Hepatocyte (in vitro differentiated cells): Measurements from ENCODE around the gene SLC9A6. TPM values are rescaled to one million over a fixed set of nuclear protein-coding genes. Genes with fewer than 3 reads are reported as not detected.
A peak's percentile ranks its signal among the peaks of the same experiment; 100 is the strongest.

Experiments
- DNase-seq: peaks from one replicate; pipeline ENCODE4 v3.0.0-alpha.2; 2016; ENCODE audit warnings: low spot score
- H2AFZ ChIP-seq: fragments of 200-600 bp; sonication (generic); 2 replicates; pipeline ENCODE4 v1.6.0; 2016; ENCODE audit warnings: antibody characterized with exemption, mild to moderate bottlenecking
- H3K27ac ChIP-seq: fragments of 200-600 bp; sonication (generic); 2 replicates; pipeline ENCODE4 v1.5.1; 2016; ENCODE audit warnings: mild to moderate bottlenecking
- H3K27me3 ChIP-seq: fragments of 200-600 bp; sonication (generic); 2 replicates; pipeline ENCODE4 v1.6.1; 2016
- H3K36me3 ChIP-seq: fragments of 200-600 bp; sonication (generic); replicated peaks from 2 replicates; pipeline ENCODE4 v1.5.1; 2016; ENCODE audit warnings: low read depth; ENCODE audit not compliant: insufficient read depth
- H3K4me1 ChIP-seq: fragments of 200-600 bp; sonication (generic); 2 replicates; pipeline ENCODE4 v1.5.1; 2016; ENCODE audit warnings: mild to moderate bottlenecking, moderate library complexity; ENCODE audit not compliant: insufficient read depth
- H3K4me2 ChIP-seq: fragments of 200-600 bp; sonication (generic); 2 replicates; pipeline ENCODE4 v1.6.0; 2016
- H3K4me3 ChIP-seq: fragments of 200-600 bp; sonication (generic); 2 replicates; pipeline ENCODE4 v1.5.1; 2016; ENCODE audit warnings: mild to moderate bottlenecking
- H3K79me2 ChIP-seq: fragments of 200-600 bp; sonication (generic); 2 replicates; pipeline ENCODE4 v1.6.0; 2017; ENCODE audit warnings: mild to moderate bottlenecking
- H3K9me2 ChIP-seq: fragments of 200-600 bp; sonication (generic); replicated peaks from 2 replicates; pipeline ENCODE4 v1.6.0; 2017; ENCODE audit warnings: mild to moderate bottlenecking; ENCODE audit not compliant: insufficient read depth
- H3K9me3 ChIP-seq: fragments of 200-600 bp; sonication (generic); 2 replicates; pipeline ENCODE4 v1.5.1; 2016; ENCODE audit warnings: low read depth, mild to moderate bottlenecking
- H4K20me1 ChIP-seq: fragments of 200-600 bp; sonication (generic); 2 replicates; pipeline ENCODE4 v1.6.0; 2016; ENCODE audit warnings: mild to moderate bottlenecking; ENCODE audit not compliant: insufficient read depth, poor library complexity, severe bottlenecking
- CTCF ChIP-seq: fragments of 200-600 bp; sonication (generic); IDR thresholded peaks from 2 replicates; pipeline ENCODE4 v1.5.1; 2016; ENCODE audit warnings: antibody characterized with exemption, mild to moderate bottlenecking; ENCODE audit not compliant: poor library complexity
- EZH2 ChIP-seq: fragments of 200-600 bp; sonication (generic); IDR thresholded peaks from 2 replicates; pipeline ENCODE4 v1.6.1; 2016; ENCODE audit warnings: antibody characterized with exemption, mild to moderate bottlenecking, borderline replicate concordance
- EZH2phosphoT487 ChIP-seq: fragments of 200-600 bp; sonication (generic); IDR thresholded peaks from one replicate; pipeline ENCODE4 v1.6.1; 2018; ENCODE audit warnings: antibody characterized with exemption, mild to moderate bottlenecking, low read depth, moderate library complexity; ENCODE audit not compliant: unreplicated experiment, severe bottlenecking
- WGBS: methylation state at CpG from one replicate; pipeline ENCODE4 v1.1.6; 2016; ENCODE audit warnings: low lambda C conversion rate; ENCODE audit errors: missing lambda C conversion rate; 5-methylcytosine and 5-hydroxymethylcytosine counted together
- polyA plus RNA-seq: library from polyadenylated mRNA; unstranded; fragments of >200 nt; fragmentation: Nextera tagmentation; extraction: Ambion mirVana; gene quantifications from 2 replicates; pipeline ENCODE4 v1.2.1, GENCODE V29; 2016
- total RNA-seq: library from RNA; depleted of rRNA; stranded (reverse); fragments of >200 nt; gene quantifications from 2 replicates; pipeline ENCODE4 v1.2.3, GENCODE V29; 2014

The SLC9A6 gene
- total and polyA plus RNA-seq, 2 experiments from 2014 or later, result 9.6 to 21.6 TPM

GRCh38 chrX:136046295-136047015 is 61.2 kb downstream of the SLC9A6 start:
- Histone ChIP-seq H3K4me1 (no peaks in the 10 kb centered on the region), H3K9me3 (no peaks in the 10 kb centered on the region), H3K9me2 (no peaks in the 10 kb centered on the region), H3K27me3 (no peaks in the 10 kb centered on the region), H3K4me2 (no peak overlapping the region), H2AFZ (no peak overlapping the region), H3K36me3 (no peaks in the 10 kb centered on the region), H4K20me1 (no peaks in the 10 kb centered on the region), H3K4me3 (no peak overlapping the region), H3K27ac (no peak overlapping the region), H3K79me2 (no peaks in the 10 kb centered on the region)
- peak; percentile 14 for DNase-seq
- WGBS, result 57% methylated on average over 13 of the region's 13 CpGs
- TF ChIP-seq EZH2phosphoT487, result no peak
- TF ChIP-seq EZH2, result no peak
- no peak for TF ChIP-seq CTCF

- Histone ChIP-seq H3K9me2 (no peaks in the 10 kb centered on the region), H3K27me3 (no peaks in the 10 kb centered on the region), H3K4me1 (no peaks in the 10 kb centered on the region), H3K4me3 (no peak overlapping the region), H3K9me3 (no peaks in the 10 kb centered on the region), H2AFZ (no peak overlapping the region), H4K20me1 (no peaks in the 10 kb centered on the region), H3K4me2 (no peak overlapping the region), H3K36me3 (no peaks in the 10 kb centered on the region), H3K79me2 (no peaks in the 10 kb centered on the region), H3K27ac (no peak overlapping the region)
- 62% methylated on average over 2 of the region's 2 CpGs for WGBS
- TF ChIP-seq CTCF, result no peak
- TF ChIP-seq EZH2phosphoT487, result no peak
- TF ChIP-seq EZH2, result no peak
- no peak for DNase-seq
These were observed 61.9 kb downstream of the SLC9A6 start for GRCh38 chrX:136047016-136047642.

- H4K20me1 ChIP-seq, result no peaks in the 10 kb centered on the region
- H3K9me2 ChIP-seq, result no peaks in the 10 kb centered on the region
- no peak overlapping the region for H3K4me2 ChIP-seq
- 70% methylated on average over 4 of the region's 4 CpGs for WGBS
- TF ChIP-seq EZH2 (no peak), CTCF (no peak), EZH2phosphoT487 (no peak)
- peak overlapping the region; percentile 54 for H3K27ac ChIP-seq
- H3K27me3 ChIP-seq, result no peaks in the 10 kb centered on the region
- H3K4me3 ChIP-seq, result no peak overlapping the region
- no peaks in the 10 kb centered on the region for H3K9me3 ChIP-seq
- no peak for DNase-seq
- H3K36me3 ChIP-seq, result no peaks in the 10 kb centered on the region
- no peaks in the 10 kb centered on the region for H3K79me2 ChIP-seq
- no peaks in the 10 kb centered on the region for H3K4me1 ChIP-seq
- H2AFZ ChIP-seq, result no peak overlapping the region
These were observed 62.7 kb downstream of the SLC9A6 start for GRCh38 chrX:136047969-136048368.
